Activated T-cell treated with anti-CD3 and anti-CD28 coated beads, Interleukin-2, amount 50 U/mL, for 48 hours (primary cell): ENCODE results near the gene NOL4L.

Experiments used
- DNase-seq, 2 experiments: peaks; one replicate each; pipeline ENCODE4 v3.0.0-alpha.2; 2020

NOL4L gene

GRCh38 chr20:32585011-32585585, at the start of gene NOL4L:
NOL4L (minus strand) TSS chr20:32585333; CDS start chr20:32584890, 443 bp downstream.
- DNase-seq, result peak; percentile 42 to 58

- DNase-seq, result no peak
These were observed 49.1 kb upstream of the NOL4L start for GRCh38 chr20:32634041-32634805.

GRCh38 chr20:32632461-32633354, 47.6 kb upstream of the NOL4L start:
- DNase-seq, result no peak

- DNase-seq, result no peak
These were observed 46.9 kb upstream of the NOL4L start for GRCh38 chr20:32631933-32632460.

DNA sequence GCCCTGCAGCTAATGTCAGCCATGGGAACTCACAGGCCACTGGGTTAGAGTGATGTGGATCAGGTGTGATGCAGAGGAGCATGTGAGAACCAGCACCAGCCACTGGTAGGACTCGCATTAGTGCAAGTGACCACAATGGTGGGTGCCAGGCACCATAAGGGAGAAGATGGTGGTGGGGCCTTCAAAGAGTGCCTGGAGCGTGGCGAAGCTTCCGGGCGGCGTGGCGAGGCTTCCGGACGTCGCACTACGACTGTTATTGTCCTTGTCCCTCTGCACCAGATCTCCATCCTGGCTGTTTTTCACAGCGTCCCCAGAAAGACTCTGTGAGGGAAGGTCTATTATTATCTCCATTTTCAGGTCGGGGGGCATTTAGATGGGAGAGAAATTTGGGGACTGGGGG, 44.7 kb upstream of the NOL4L start:
- DNase-seq, result no peak

DNA sequence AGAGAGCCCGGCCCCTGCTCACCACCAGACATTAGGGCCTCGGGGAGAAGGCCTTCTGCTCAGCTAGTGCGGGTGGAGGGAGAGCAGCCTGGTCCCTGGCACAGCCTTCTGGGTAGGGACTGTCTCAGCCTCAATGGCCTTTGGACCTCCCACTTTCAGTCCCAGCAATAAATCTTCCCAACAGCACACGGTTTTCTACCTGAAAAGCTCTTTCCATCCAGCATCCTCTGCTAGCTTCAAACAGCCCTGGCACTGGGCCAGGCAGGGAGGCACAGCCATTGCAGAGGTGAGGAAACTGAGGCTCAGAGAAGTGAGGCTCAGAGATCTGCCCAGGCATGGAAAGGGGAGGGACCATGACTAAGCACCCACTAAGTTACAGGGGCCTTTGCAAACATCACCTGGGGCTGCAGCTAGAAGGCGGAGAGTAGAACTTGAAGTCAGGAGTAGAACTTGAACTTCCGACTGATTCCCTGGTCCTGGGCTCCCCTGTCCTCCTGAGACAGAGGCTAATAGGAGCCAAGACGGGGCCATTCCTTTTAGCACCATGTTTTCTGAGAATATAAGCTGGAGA, 43.9 kb upstream of the NOL4L start:
- DNase-seq, result no peak

DNA sequence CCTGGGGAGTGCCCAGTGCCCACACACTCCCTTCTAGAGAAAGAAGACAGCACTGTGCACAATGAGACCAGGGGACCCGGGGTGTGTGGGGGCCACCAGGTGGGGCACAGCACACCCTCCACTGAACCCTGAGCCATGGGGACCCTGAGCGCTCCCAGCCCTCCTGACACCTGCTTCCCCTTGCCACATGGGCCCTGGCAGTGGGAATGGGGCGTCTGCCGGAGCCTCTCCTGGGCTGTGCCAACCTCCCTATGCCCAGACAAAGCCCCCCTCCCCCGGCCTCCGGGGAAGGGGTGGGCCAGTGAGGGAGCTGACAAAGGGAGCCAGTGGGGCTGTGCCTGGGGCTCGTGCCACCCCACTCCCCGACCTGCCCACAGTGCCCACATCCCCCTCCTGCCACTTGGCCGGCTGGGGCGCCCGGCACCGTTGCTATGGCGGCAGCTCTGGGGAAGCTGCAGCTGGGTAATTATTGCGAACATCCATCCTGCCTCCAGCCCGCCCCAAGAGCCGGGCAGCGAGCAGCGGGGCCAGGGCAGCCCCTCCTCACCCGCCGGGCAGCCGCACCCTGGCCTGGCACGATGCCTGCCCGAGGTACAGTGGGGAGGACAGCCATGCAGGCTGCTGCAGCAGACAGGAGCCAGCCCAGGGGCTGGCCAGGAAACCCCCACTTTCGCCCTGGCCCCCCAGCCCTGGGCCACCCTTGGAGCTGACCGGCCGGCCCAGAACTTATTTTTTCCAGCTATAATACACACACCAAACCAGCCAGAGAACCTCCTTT, 41.9 kb upstream of the NOL4L start:
- DNase-seq, result no peak

GRCh38 chr20:32626407-32626806, 41.3 kb upstream of the NOL4L start:
- DNase-seq, result no peak

GRCh38 chr20:32625996-32626395, 40.9 kb upstream of the NOL4L start:
- DNase-seq, result no peak

DNA sequence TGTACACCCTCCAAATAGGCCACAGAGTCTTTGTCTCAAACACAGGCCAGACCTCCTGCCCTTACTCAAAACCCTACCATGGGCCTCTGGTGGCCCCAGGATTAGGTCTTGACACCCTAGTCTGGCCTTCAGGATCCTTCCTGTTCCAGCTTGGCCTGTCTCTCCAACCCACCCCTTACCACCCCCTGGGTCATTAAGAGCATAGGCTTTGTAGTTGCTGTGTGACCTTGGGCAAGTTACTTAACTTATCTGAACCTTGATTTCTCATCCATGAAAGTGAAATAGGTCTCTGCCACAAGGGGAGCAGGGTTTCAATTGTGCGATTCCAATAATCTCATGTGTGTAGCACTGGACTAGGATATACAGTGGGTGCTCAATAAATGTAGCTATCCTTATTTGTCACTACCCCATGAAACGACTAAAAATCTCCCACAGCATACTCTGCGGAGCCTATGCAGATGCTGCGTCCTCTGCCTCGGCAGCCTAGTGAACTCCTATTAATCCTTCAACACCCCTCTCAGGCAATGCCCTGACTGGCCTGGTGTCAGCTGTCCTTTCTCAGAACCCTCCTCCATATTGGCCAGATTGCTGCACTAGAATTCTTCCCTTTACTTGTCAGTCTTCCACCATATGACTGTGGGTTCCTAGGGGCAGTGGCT, 39.7 kb upstream of the NOL4L start:
- DNase-seq, result no peak

- DNase-seq, result no peak
These were observed 38.6 kb upstream of the NOL4L start for GRCh38 chr20:32623667-32624157.

DNA sequence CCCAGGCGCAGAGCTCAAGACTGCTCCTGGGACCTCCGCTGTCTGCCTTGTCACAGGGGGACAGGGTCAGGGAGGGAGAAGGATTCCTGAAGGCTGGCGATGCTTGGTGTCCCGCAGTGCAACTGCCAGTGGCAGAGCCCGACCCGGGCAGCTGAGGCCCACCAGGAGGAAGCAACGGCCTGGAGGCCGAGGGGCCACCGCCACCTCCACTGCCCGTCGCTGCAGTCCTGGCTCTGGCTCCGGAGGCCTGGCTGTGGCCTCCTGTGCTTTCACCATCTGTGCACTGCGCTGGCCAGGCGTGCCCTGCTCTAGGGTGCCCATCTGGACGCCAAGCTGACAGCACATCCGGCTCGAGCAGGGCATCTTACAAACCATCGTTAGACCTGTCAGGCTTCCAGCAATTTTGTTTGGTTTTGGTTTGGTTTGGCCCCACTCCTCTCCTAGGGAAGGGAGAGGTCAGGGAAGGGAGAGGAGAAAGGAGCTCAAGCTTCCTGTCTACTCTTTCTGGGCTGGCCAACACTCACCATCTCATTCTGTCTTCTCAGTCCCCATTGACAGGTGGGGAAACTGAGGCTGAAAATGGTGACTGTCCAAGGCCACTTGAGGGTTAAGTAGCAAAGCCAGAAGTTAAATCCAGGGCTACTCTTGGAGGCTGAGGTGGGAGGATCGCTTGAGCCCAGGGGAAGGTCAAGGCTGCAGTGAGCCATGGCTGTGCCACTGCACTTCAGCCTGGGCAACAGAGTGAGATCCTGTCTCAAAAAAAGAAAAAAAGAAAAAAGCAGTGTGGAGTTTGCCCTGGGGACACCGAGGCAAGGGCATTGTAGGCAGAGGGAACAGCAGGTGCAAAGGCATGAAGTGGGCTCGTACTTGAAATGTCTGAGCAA, 37.7 kb upstream of the NOL4L start:
- DNase-seq, result no peak

DNA sequence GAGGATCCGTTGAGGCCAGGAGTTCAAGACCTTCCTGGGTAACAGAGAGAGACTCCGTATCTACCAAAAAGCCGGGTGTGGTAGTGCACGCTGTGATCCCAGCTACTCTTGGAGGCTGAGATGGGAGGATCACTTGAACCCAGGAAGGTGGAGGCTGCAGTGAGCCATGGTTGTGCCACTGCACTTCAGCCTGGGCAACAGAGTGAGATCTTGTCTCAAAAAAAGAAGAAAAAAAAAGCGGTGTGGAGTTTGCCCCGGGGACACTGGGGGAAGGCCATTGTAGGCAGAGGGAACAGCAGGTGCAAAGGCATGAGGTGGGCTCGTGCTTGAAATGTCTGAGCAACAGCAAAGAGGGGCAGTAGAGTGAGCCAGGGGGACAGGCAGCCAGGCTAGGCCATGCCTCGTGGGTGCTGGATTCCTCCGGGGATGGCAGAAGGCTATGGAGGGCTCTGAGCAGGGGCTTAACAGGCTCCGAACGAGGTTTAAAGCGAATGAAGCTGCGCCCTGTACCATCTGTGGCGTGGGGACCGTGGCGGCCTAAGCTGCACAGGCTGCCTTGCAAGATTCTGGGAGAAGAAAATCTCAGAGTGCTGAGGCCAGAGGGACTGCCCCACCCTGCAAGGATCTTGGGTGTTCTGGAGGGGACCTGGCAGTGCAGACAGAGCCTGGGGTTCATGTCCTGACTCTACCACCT, 36.9 kb upstream of the NOL4L start:
- DNase-seq, result no peak

DNA sequence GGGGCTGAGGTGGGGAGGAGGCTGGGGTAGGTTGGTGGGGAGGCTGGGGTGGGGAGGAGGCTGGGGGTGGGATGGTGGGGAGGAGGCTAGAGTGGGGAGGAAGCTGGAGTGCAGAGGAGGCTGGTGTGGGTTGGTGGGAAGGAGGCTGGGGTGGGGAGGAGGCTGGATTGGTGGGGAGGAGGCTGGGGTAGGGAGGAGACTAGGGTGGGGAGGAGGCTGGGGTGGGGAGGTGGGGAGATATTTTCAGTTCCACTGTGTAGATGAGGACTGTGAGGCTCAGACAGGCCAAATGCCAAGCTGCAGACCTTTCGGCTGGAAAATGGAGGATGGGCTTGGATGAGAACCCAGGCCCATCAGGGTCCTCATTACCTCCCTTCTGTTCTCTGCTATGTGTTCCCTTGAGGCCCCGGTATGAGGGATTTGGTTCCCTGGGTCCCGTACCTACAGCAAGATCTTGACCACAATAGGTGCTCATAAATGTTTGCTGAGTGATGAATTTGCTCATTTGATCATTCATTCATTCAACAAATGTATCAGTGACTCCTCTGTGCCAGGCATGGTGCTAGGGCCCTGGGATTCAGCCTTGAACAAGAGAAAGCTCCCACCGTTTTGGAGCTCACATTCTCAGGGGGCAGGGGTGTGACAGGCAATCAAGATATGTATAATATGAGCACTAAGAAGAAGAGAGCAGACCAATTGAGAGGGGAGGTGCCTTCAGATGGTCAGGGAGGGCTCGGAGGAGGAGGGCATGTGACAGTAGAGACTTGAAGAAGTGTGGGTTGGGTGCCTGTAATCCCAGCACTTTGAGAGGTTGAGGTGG, 36.1 kb upstream of the NOL4L start:
- no peak for DNase-seq

- no peak for DNase-seq
These were observed 34.5 kb upstream of the NOL4L start for GRCh38 chr20:32619586-32619985.

- no peak for DNase-seq
These were observed 29.6 kb upstream of the NOL4L start for GRCh38 chr20:32614772-32615171.

GRCh38 chr20:32614303-32614702, 29.2 kb upstream of the NOL4L start:
- no peak for DNase-seq

- no peak for DNase-seq
These were observed 28.3 kb upstream of the NOL4L start for GRCh38 chr20:32613192-32614053.
